IPS-15b (cell line): Measurements from ENCODE around the gene KLHDC10.
A peak's percentile ranks its signal among the peaks of the same experiment; 100 is the strongest.
"Not testable (repeated sequence)": the region's sequence is repeated elsewhere in the genome, so short reads cannot be mapped to it uniquely, and the experiment has no call there.

Experiments used
- H3K27me3 ChIP-seq: one replicate; pipeline ENCODE4 v1.6.1; 2013; ENCODE audit warnings: low read length; ENCODE audit not compliant: control insufficient read depth, insufficient read depth
- H3K36me3 ChIP-seq: one replicate; pipeline ENCODE4 v1.6.1; 2013; ENCODE audit warnings: low read length; ENCODE audit not compliant: control insufficient read depth, insufficient read depth
- H3K4me1 ChIP-seq: one replicate; pipeline ENCODE4 v1.6.1; 2013; ENCODE audit warnings: mild to moderate bottlenecking, low read length; ENCODE audit not compliant: control insufficient read depth, insufficient read depth
- H3K4me3 ChIP-seq: one replicate; pipeline ENCODE4 v1.5.1; 2013; ENCODE audit warnings: low read depth, low read length
- H3K9ac ChIP-seq: one replicate; pipeline ENCODE4 v1.6.1; 2013; ENCODE audit warnings: low read depth, mild to moderate bottlenecking, low read length
- H3K9me3 ChIP-seq: one replicate; pipeline ENCODE4 v1.6.1; 2013; ENCODE audit warnings: mild to moderate bottlenecking, low read length; ENCODE audit not compliant: control insufficient read depth, insufficient read depth

The KLHDC10 gene, protein sequence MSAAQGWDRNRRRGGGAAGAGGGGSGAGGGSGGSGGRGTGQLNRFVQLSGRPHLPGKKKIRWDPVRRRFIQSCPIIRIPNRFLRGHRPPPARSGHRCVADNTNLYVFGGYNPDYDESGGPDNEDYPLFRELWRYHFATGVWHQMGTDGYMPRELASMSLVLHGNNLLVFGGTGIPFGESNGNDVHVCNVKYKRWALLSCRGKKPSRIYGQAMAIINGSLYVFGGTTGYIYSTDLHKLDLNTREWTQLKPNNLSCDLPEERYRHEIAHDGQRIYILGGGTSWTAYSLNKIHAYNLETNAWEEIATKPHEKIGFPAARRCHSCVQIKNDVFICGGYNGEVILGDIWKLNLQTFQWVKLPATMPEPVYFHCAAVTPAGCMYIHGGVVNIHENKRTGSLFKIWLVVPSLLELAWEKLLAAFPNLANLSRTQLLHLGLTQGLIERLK

DNA sequence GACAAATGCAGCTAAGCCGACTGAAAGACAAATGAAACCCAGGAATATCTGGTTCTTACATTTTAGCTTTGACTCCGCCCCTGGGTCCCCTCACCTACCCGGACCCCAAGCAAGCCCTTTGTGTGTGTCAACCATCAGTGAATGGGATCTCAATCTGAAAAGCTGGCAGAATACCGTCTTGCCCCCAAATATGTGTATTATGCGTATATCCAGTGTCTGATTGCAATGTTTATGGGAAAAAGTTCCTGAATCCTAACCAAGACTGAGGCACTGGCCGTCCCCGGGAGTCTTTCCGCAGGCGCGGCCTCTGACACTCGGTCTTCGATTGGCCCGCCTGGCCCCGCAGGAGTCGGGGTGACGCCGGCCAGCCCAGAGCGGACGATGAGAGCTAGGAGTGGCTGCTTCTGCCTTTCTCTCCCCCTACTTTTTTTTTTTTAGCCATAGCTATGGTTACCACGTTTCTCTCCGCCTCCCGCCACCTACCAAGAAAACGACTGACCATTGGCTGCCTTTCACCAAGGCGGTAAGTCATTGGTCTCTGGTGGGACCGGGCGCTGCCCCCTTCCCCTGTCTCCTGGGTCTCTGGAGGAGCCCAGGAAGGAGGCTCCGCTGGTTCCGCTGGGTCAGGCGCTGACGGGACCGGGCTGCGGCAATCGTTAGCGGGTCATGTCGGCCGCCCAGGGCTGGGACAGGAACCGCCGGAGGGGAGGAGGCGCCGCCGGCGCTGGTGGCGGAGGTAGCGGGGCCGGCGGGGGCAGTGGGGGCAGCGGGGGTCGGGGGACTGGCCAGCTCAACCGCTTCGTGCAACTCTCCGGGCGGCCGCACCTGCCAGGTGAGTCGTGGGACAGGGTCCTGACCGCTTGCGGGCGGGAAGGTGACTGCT, at the start of gene KLHDC10:
TSS of gene KLHDC10 (plus strand) at position 557 of the 883 bp plus-strand sequence. CDS start at position 667, 110 bp downstream.
- Histone ChIP-seq H3K9ac (no peak within 1 kb of the TSS), H3K27me3 (no peaks in the 10 kb centered on the region), H3K4me3 (peak within 1 kb of the TSS; percentile 86), H3K9me3 (no peaks in the 10 kb centered on the region), H3K36me3 (no peaks in the 10 kb centered on the region), H3K4me1 (peaks cover 3% of the 10 kb centered on the region)

DNA sequence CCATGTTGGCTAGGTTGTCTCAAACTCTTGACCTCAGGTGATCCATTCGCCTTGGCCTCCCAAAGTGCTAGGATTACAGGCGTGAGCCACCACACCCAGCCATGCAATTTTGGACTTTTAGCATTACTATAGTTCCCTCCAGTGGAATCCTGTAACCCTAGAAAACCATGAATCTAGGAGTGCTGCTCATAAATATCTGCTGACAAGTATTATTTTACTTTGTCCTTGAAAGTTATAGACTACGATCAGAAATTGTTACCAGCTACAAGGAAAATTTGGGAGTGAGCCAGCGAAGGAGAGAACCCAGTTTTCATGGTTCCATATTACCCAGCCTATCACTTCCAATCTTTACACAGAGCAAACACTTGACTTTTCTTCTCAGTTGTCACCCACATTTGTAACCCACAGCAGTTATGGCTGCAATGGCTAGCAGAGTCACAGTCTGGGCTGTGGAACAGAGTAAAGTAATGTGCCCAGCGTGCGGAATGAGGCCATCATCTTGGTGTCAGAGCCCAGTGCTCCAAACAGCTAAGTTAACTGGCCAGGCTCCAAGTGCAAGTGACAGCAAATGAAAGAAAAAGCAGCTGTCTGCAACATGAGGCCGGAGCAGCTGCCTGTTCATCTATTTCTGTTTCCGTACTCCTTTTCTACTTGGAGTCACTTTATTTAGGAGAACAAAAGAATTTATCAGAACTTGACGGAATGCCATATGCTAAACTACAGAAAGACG, 49.1 kb upstream of the KLHDC10 start:
- H3K4me3 ChIP-seq: no peak overlapping the region
- no peak overlapping the region for H3K9ac ChIP-seq
- H3K36me3 ChIP-seq: peaks cover 24% of the 10 kb centered on the region
- no peaks in the 10 kb centered on the region for H3K4me1 ChIP-seq
- H3K27me3 ChIP-seq: no peaks in the 10 kb centered on the region
- no peaks in the 10 kb centered on the region for H3K9me3 ChIP-seq

DNA sequence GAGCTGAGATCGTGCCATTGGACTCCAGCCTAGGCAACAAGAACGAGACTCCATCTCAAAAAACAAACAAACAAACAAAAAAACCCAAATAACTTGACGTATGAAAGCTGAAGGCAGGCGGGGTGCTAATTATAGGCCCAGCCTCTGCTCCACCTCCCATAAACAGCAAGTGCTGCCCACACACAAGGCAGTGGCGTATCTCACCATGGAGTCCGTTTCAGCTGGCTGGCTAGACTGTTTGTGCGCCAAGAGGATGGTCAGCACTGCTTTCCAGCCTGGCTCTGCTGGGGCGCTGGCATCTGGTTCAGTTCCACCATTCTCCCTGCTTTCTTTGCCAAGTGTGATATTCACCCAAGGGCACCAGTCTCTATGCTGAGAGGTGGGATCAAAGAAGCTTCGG, 48.2 kb upstream of the KLHDC10 start:
- peaks cover 26% of the 10 kb centered on the region for H3K36me3 ChIP-seq
- no peak overlapping the region for H3K4me3 ChIP-seq
- no peak overlapping the region for H3K9ac ChIP-seq
- no peaks in the 10 kb centered on the region for H3K9me3 ChIP-seq
- no peaks in the 10 kb centered on the region for H3K27me3 ChIP-seq
- no peaks in the 10 kb centered on the region for H3K4me1 ChIP-seq

DNA sequence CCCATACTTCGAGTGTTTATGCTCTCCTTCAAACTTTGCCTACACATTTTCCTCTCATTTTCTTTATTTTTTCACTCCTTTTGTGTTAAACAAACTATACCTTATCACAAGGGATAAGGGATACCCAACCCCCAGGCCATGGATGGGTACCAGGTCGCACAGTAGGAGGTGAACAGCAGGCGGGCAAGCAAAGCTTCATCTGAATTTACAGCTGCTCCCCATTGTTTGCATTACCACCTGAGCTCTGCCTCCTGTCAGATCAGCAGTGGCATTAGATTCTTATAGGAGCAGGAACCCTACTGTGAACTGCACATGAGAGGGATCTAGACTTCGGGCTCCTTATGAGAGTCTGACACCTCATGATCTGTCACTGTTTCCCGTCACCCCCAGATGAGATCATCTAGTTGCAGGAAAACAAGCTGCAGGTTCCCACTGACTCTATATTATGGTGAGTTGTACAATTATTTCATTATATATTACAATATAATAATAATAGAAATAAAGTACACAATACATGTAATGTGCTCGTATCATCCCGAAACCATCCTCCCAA, 47.6 kb upstream of the KLHDC10 start:
- H3K36me3 ChIP-seq: peaks cover 28% of the 10 kb centered on the region
- H3K27me3 ChIP-seq: no peaks in the 10 kb centered on the region
- no peak overlapping the region for H3K9ac ChIP-seq
- no peaks in the 10 kb centered on the region for H3K4me1 ChIP-seq
- H3K9me3 ChIP-seq: no peaks in the 10 kb centered on the region
- no peak overlapping the region for H3K4me3 ChIP-seq

DNA sequence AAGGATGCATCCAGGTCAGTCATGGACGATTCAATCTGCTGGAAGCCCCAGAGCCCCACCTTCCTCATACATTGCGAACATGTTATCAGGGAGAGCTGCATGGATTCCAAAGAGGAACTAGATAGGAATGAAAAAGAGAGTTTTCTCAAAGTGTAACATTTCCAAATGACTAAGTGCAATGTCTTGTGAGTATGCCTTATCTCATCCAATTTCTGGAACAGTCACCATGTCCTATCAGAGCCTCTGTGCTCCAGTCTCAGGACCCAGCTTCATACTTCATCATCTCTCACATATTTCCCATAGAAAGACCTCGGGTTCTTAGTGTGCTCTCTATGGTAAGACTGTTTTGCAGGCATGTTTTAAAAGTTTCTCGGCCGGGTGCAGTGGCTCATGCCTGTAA, 45.9 kb upstream of the KLHDC10 start:
- no peak overlapping the region for H3K4me3 ChIP-seq
- H3K36me3 ChIP-seq: peaks cover 29% of the 10 kb centered on the region
- no peaks in the 10 kb centered on the region for H3K4me1 ChIP-seq
- H3K27me3 ChIP-seq: no peaks in the 10 kb centered on the region
- H3K9me3 ChIP-seq: no peaks in the 10 kb centered on the region
- H3K9ac ChIP-seq: no peak overlapping the region

DNA sequence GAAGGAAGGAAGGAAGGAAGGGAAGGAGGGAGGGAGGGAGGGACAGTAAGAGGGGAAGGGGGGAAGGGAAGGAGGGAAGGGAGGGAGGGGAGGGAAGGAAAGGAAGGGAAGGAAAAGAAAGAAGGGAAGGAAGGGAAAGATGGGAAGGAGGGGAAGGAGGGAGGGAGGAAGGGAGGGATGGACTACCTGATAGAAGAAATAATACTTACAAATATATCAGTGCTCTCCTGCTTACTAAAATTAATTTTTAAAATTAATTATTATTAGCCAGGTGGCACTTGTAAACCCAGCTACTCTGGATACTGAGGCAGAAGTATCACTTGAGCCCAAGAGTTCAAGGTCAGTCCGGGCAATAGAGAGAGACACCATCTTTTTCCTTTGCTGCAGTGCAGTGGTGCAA, 37.6 kb upstream of the KLHDC10 start:
- no peaks in the 10 kb centered on the region for H3K9me3 ChIP-seq
- H3K36me3 ChIP-seq: peaks cover 21% of the 10 kb centered on the region
- no peak overlapping the region for H3K9ac ChIP-seq
- no peaks in the 10 kb centered on the region for H3K27me3 ChIP-seq
- no peak overlapping the region for H3K4me3 ChIP-seq
- H3K4me1 ChIP-seq: no peaks in the 10 kb centered on the region

DNA sequence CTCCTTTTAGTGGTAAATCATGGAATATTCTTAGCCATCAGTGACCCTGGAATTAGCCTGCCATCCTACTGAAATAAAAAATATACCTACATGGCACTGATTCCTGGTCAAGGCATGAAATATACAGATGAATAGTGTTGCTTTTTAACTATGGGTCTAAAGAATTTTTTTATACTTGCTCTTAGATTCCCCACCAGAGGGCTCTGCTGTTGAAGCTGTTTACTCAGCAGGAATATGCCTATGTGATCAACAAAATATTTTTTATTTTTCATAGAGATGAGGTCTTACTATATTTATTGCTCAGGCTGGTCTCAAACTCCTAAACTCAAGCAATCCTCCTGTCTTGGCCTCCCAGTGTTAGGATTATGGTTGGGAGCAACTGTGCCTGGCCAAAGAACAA, 32.6 kb upstream of the KLHDC10 start:
- Histone ChIP-seq H3K9ac (no peak overlapping the region), H3K27me3 (no peaks in the 10 kb centered on the region), H3K9me3 (no peaks in the 10 kb centered on the region), H3K4me1 (no peaks in the 10 kb centered on the region), H3K36me3 (peaks cover 21% of the 10 kb centered on the region), H3K4me3 (no peak overlapping the region)

DNA sequence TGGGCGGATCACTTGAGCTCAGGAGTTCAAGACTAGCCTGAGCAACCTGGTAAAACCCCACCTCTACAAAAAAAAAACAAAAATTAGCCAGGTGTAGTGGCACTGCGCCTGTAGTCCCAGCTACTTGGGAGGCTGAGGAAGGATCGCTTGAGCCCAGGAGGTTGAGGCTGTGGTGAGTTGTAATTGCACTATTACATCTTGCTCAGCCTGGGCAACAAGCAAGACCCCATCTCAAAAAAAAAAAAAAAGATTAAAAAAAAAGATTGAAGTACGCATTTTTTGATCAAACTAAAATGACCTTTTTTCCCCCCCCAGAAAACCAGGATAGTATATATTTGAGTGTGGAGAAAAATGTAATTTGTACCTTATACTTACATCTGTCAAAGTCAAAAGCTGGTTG, 29.8 kb upstream of the KLHDC10 start:
- peaks cover 17% of the 10 kb centered on the region for H3K36me3 ChIP-seq
- no peak overlapping the region for H3K9ac ChIP-seq
- H3K27me3 ChIP-seq: no peaks in the 10 kb centered on the region
- no peak overlapping the region for H3K4me3 ChIP-seq
- H3K9me3 ChIP-seq: no peaks in the 10 kb centered on the region
- no peaks in the 10 kb centered on the region for H3K4me1 ChIP-seq

DNA sequence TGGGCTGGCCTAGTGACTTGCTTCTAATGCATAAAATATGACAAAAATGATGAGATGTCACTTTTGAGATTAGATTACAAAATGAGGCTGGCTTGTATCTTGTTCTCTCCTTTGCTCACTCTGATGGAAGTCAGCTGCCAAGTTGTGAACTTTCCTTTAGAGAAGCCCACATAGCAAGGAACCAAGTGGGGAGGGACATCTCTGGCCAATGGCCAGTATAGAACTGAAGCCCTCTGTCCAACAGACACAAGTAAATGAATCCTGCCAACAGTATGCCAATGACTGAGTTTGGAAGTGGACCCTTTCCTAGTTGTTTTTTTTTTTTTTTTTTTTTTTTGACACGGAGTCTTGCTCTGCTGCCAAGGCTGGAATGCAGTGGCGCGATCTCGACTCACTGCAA, 22.5 kb upstream of the KLHDC10 start:
- no peaks in the 10 kb centered on the region for H3K4me1 ChIP-seq
- no peaks in the 10 kb centered on the region for H3K9me3 ChIP-seq
- no peaks in the 10 kb centered on the region for H3K27me3 ChIP-seq
- no peak overlapping the region for H3K9ac ChIP-seq
- H3K4me3 ChIP-seq: no peak overlapping the region
- no peaks in the 10 kb centered on the region for H3K36me3 ChIP-seq

DNA sequence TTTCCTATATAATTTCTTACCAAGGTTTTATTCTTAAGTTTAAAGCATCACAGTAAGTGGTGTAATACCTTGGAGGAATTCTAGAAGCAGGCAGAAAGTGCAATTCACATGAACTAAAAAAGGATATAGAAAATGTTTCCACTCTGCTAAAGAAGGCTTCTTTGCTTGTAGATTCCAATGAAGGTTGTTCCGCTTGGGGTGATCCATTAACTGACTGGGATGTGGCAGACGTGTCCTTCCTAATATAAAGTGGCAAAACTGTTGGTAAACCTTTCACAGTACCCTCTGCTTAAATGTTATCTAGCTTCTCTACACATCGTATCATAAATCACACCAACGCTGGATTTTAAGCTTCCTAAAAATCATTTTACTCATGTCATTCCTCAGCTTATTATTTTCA, 21.4 kb upstream of the KLHDC10 start:
- Histone ChIP-seq H3K4me3 (no peak overlapping the region), H3K36me3 (no peaks in the 10 kb centered on the region), H3K9ac (no peak overlapping the region), H3K4me1 (no peaks in the 10 kb centered on the region), H3K27me3 (no peaks in the 10 kb centered on the region), H3K9me3 (no peaks in the 10 kb centered on the region)

DNA sequence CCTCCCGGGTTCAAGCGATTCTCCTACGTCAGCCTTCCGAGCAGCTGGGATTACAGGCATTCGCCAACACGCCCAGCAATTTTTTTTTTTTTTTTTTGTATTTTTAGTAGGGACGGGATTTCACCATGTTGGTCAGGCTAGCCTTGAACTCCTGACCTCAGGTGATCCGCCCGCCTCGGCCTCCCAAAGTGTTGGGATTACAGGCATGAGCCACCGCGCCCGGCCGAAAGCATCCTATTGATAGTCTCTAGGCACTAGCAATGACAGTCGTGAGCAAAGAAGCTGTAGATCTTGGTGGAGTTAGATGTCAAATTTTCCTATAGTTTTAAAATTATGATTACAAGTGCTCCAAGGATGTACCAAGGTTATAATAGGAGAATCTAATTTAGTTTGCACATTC, 18.1 kb upstream of the KLHDC10 start:
- H3K4me3 ChIP-seq, H3K9ac ChIP-seq, H3K36me3 ChIP-seq, H3K27me3 ChIP-seq, H3K4me1 ChIP-seq, H3K9me3 ChIP-seq: not testable (repeated sequence)
